Stimulated activated CD4-positive, alpha-beta T cell treated with anti-CD3 and anti-CD28 coated beads, Interleukin-1b, Interleukin-23, amount 100 ng/mL, for 24 hours (primary cell): ENCODE data around the gene CAMTA1.

ENCODE experiments used
- DNase-seq, 4 experiments: peaks; one replicate each; pipeline ENCODE4 v3.0.0-alpha.2; 2020; ENCODE audit warnings: low read depth in 4 of 4, low spot score in 1 of 4

Gene CAMTA1

DNA sequence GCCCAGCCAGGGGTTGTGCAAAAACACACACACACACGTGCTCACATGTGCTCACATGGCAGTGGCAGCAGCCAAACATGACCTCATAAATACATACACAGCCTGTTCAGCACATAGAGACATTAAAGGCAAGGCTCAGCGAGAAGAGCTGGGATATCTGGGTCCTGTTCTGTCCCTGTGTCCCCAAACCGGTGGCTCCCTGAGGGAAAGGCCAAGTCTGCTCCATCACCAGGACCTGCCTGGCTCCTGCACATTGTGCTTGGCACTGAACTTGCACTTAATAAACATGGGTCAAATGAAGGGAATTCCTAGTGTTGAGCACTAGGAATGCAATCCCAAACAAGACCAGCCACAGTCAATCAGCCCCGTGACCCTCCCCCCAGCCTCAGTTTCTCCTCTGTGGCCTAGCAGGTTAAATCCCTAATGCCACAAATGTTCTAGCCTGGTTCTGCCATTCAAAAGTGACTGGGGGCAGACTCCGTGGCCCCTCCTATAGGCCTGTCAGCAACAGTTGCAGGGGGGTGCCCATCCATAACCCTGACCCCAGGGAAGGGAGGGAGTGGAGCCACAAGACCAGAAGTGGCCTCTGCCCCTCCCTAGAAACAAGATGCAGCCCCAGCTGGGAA lies 825.0 kb downstream of the CAMTA1 start:
- DNase-seq, result no peak

DNA sequence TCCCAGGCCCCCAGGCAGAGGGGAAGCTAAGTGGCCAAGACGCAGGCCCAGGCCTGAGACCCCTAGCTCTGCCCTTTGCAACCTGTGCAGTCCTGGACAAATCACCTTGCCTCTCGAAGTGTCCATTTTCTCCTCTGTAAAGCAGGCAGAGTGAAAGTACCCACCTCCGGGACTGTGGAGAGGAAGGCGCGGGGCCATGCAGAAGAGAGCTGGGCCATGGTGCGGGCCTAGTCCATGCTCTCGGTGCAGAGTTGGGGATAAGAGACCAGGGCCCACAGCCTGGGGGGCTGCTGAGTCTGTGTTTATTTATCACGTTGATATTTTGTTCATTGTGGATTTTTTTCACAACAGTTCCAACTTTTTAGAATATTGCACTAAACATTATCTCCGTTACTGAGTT lies 825.7 kb downstream of the CAMTA1 start:
- DNase-seq, result no peak

- no peak for DNase-seq
These were observed 826.3 kb downstream of the CAMTA1 start for GRCh38 chr1:7611421-7612010.

DNA sequence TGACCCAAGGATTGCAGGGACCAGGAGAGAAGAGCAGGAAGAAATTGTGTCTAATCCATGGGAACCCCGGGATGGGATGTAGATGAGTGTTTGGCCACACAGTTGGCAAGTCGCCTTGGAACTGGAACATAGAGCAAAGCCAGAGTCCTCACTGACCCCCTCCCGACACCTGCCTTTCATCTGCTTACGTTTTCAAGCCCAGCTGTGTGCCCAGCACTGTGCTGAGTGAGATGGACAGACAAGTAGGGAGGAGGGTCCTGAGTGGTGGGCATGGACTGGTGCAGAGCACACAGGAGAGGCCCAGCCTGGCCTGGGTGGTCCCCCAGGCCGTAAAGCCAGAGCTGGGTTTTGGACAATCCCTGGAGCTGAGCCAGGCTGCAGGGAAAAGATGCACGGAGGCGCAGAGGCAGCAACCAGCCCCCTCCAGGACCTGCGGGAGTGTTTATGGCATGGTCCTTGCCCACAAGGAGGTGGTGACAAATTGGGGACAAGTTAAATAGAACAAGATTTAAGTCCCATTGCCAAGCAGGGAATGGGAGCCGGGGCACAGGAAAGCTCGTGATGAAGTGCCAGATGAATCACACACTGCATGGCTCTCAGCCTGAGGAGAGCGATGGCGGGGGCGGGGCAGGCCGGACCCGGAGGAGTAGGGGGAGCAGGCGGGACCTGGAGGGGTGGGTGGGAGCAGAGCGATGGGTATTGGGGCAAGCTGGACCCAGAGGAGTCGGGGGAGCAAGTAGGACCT lies 828.0 kb downstream of the CAMTA1 start:
- DNase-seq, result no peak

DNA sequence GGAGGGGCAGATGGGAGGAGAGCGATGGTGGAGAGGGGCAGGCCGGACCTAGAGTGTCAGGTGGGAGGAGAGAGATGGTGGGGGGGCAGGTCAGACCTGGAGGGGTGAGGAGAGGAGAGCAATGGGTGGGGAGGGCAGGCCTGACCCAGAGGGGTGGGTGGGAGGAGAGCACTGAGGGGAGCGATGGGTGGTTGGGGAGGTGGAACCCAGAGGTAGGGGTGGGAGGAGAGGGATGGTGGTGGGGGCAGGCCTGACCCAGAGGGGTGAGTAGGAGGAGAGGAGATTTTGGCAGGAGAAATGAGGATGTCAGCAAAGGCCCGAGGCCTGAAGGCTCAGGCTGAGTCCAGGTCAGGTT lies 828.6 kb downstream of the CAMTA1 start:
- no peak for DNase-seq

DNA sequence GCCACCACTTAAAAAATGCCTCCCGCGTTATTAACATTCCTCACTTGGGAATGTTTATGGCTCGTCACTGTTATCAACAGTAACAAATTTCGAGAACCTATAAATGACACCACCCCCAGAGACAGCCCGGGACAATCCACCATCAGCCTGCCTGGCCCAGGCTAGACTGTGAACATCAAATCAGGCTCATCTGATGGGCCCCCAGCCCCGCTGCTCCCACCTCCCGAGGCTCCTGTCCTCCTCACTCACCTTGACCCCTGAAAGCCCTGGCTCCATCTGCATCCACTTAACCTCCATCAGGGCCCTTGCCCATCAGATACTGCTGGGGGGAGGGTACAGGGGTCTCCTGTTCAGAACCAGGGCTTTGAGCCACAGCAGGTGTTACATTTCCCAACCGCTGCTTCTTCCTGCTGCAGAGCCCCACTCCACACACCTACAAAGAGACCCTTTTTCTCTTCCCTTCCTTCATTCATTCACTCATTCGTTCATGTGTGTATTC lies 829.4 kb downstream of the CAMTA1 start:
- DNase-seq, result no peak

- DNase-seq, result no peak
These were observed 829.9 kb downstream of the CAMTA1 start for GRCh38 chr1:7615138-7615537.

GRCh38 chr1:7616076-7616832 lies 831.0 kb downstream of the CAMTA1 start:
- peak in 1 of 4 experiments; percentile 6 for DNase-seq

- DNase-seq, result no peak
These were observed 831.7 kb downstream of the CAMTA1 start for GRCh38 chr1:7616953-7617352.

DNA sequence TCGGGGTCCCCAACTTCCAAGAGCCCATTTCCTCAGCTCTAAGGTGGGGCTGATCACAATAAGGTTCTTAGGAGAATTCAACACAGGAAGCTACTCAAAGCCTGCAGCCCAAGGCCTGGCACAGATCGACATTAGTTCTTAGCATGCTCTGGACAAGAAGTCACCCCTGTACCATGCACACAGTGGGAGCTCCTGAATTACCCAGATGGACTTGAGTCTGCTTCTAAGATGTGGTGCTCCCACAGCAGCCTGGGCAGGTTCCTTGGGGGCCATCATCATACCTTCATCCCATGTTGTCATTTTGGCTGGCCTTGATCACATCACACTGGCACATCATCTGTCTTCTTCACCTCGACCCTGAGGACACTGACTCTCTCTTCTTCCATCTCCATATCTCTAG lies 832.6 kb downstream of the CAMTA1 start:
- DNase-seq, result no peak

- DNase-seq, result no peak
These were observed 834.9 kb downstream of the CAMTA1 start for GRCh38 chr1:7620196-7620595.

GRCh38 chr1:7621334-7622219 lies 836.3 kb downstream of the CAMTA1 start:
- no peak for DNase-seq

- no peak for DNase-seq
These were observed 838.6 kb downstream of the CAMTA1 start for GRCh38 chr1:7623842-7624241.

GRCh38 chr1:7624791-7625355 lies 839.6 kb downstream of the CAMTA1 start:
- no peak for DNase-seq

- DNase-seq, result no peak
These were observed 840.1 kb downstream of the CAMTA1 start for GRCh38 chr1:7625401-7625800.

- no peak for DNase-seq
These were observed 843.0 kb downstream of the CAMTA1 start for GRCh38 chr1:7628273-7628672.

DNA sequence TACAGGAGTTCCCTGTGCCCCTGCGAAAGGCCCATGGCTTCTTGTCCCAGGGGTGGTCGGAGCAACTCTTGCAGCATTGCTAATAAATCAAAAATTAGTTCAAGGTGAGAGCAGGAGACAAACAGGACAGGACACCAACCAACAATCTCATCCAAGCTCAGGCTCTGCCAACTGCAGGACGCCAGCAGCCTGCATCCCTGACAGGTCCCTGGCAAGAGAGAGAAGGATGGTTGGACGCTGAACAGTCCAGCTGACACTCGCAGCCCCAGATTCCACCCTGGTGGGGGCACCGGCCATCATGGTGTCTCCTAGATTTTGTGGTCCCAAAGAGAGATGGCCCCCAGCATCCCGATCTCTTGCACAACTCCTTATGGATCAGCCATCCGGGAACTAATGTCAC lies 843.8 kb downstream of the CAMTA1 start:
- DNase-seq, result no peak

DNA sequence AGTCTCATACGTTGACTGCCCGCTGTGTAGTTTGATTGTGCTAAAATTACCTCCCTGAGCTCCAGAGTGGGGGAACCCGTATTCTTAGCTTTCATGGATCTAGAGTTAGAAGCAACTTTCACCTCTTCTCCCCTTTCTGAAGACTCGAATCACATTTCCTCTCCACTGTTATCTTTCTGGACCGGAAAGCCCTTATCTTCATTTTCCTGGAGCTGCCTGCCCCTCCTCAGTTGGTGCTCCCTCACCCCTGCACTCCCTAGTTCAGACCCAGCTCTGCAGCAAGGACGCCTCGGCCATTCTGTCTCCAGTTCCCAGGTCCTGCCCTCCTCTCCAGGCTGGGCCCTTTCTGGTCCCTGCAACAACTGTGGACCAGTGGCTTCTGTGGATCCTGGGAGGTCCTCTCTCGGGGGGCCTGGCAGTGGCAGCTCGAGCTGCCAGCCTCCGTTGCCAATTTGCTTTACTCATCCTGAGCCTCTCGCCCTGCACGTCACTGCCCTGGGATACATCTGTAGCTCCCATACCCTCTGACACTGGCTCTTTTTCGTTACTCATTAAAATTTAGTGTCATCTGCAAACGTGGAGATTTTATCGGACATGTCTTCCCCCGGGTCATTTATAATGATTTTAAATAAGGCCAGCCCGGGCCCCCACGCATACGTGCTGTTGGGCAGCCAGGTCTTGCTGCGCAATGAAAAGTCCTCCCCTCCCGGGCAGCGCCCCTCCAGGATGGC lies 844.4 kb downstream of the CAMTA1 start:
- no peak for DNase-seq

DNA sequence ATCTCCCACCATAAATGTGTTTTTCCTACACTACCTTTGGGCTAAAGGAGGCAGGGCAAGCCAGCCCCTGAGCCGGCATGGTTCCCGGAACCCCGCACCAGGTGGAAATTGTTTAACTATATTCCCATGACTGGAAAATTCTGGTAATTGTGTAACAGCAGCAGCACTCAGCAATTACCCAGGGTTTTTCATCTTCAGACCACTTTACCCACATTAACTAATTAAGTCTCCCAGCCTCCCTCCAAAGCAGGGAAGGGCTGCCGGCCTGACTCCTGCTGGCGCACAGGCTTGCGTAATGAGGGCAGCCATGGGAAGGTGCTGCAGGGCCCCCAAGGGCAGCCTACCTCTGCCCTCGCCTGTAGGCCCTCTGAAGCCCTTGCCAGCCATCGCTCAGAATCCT lies 845.1 kb downstream of the CAMTA1 start:
- DNase-seq, result no peak

DNA sequence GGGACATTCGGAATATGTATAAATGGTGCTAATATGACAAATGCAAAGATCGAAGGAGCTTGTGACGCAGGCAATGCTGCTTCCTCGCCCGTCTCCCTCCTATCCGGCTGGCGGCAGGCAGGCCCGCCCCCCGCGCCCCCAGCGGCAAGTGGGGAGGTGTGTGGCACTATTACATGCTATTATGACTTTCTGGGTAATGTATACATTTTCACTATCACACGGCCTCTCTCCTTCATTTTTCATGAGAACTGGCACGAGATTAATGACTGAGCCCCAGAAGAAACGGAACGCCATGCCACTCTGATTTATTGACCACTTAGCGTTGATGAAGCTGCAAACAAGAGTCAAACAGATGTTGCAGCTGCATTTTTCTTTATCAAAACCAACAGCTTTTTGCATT lies 846.9 kb downstream of the CAMTA1 start:
- DNase-seq, result no peak
